NCI-H2227 treated with DMSO at 0.1 percent for 48 hours (cell line): ENCODE measurements around the gene DDX49.
"Not testable (repeated sequence)": the region's sequence is repeated elsewhere in the genome, so short reads cannot be mapped to it uniquely, and the experiment has no call there.

Source experiments
- DNase-seq: peaks from one replicate; lab custom pipeline; 2025; lab: John Stamatoyannopoulos, UW

DDX49 gene

GRCh38 chr19:18942692-18943091 lies 23.2 kb downstream of the DDX49 start:
- DNase-seq = no peak

GRCh38 chr19:18943465-18943864 lies 23.9 kb downstream of the DDX49 start:
- no peak for DNase-seq

GRCh38 chr19:18945297-18945696 lies 25.8 kb downstream of the DDX49 start:
- no peak for DNase-seq

GRCh38 chr19:18946335-18946734 lies 26.8 kb downstream of the DDX49 start:
- no peak for DNase-seq

- no peak for DNase-seq
These were observed 27.4 kb downstream of the DDX49 start for GRCh38 chr19:18946918-18947317.

GRCh38 chr19:18948075-18948975 lies 28.8 kb downstream of the DDX49 start:
- no peak for DNase-seq

GRCh38 chr19:18948976-18949356 lies 29.5 kb downstream of the DDX49 start:
- no peak for DNase-seq

GRCh38 chr19:18949858-18950257 lies 30.3 kb downstream of the DDX49 start:
- no peak for DNase-seq

- DNase-seq = no peak
These were observed 32.3 kb downstream of the DDX49 start for GRCh38 chr19:18951721-18952281.

GRCh38 chr19:18952364-18953003 lies 33.0 kb downstream of the DDX49 start:
- DNase-seq = not testable (repeated sequence)

- DNase-seq = no peak
These were observed 34.6 kb downstream of the DDX49 start for GRCh38 chr19:18954094-18954493.

- DNase-seq = no peak
These were observed 35.5 kb downstream of the DDX49 start for GRCh38 chr19:18955042-18955441.

- no peak for DNase-seq
These were observed 40.9 kb downstream of the DDX49 start for GRCh38 chr19:18960370-18960769.

- no peak for DNase-seq
These were observed 42.5 kb downstream of the DDX49 start for GRCh38 chr19:18961767-18962620.

- DNase-seq = no peak
These were observed 44.6 kb downstream of the DDX49 start for GRCh38 chr19:18964121-18964520.

- DNase-seq = no peak
These were observed 46.8 kb downstream of the DDX49 start for GRCh38 chr19:18966307-18966706.

- no peak for DNase-seq
These were observed 48.0 kb downstream of the DDX49 start for GRCh38 chr19:18967358-18968146.

GRCh38 chr19:18969931-18970659 lies 50.6 kb downstream of the DDX49 start:
- no peak for DNase-seq

- DNase-seq = no peak
These were observed 52.8 kb downstream of the DDX49 start for GRCh38 chr19:18972301-18972811.

GRCh38 chr19:18972851-18973250 lies 53.3 kb downstream of the DDX49 start:
- DNase-seq = no peak
